H1 (cell line): ENCODE results near the gene IGSF1. TPM values are rescaled to one million over a fixed set of nuclear protein-coding genes. Genes with fewer than 3 reads are reported as not detected.
A peak's percentile ranks its signal among the peaks of the same experiment; 100 is the strongest.

ENCODE experiments used
- CTCF ChIA-PET: fragments of 300-600 bp; sonication (Branson Sonifier 250); formaldehyde crosslinking; loops from one replicate; lab custom pipeline; 2021; ENCODE audit not compliant: partially characterized antibody; lab: Charles Lee
- POLR2A ChIA-PET: fragments of 300-600 bp; sonication (Branson Sonifier 250); formaldehyde crosslinking; loops from one replicate; lab custom pipeline; 2021; ENCODE audit warnings: inconsistent platforms; ENCODE audit not compliant: partially characterized antibody; lab: Charles Lee
- DNase-seq, 2 experiments: peaks; one replicate each; pipeline versions ENCODE4 v3.0.0 to v3.0.0-alpha.2; 2010 to 2022; ENCODE audit warnings: low spot score in 2 of 2, low read depth in 1 of 2, mixed read lengths in 1 of 2
- FAIRE-seq: peaks from 2 replicates; lab custom pipeline; 2011; peaks lifted over from hg19 to GRCh38; lab: Jason Lieb, UNC
- H2AFZ ChIP-seq: 2 replicates; pipeline ENCODE4 v1.8.1; 2012; ENCODE audit warnings: low read length, inconsistent platforms
- H2AK5ac ChIP-seq: 2 replicates; pipeline ENCODE4 v1.6.1; 2013; ENCODE audit warnings: low read depth, low read length
- H2BK120ac ChIP-seq: replicated peaks from 2 replicates; pipeline ENCODE3; 2013; ENCODE audit warnings: low read depth, low read length, inconsistent platforms
- H2BK12ac ChIP-seq: 2 replicates; pipeline ENCODE4 v1.6.1; 2013; ENCODE audit warnings: low read depth, low read length
- H2BK15ac ChIP-seq: 2 replicates; pipeline ENCODE4 v1.6.1; 2013; ENCODE audit warnings: low read length
- H2BK20ac ChIP-seq: 2 replicates; pipeline ENCODE4 v1.6.1; 2013; ENCODE audit warnings: low read length
- H2BK5ac ChIP-seq: 2 replicates; pipeline ENCODE4 v1.6.1; 2013; ENCODE audit warnings: low read depth, low read length
- H3K14ac ChIP-seq: 2 replicates; pipeline ENCODE4 v1.6.1; 2013; ENCODE audit warnings: inconsistent platforms; ENCODE audit not compliant: insufficient read length
- H3K18ac ChIP-seq: 2 replicates; pipeline ENCODE4 v1.6.1; 2013; ENCODE audit warnings: low read length; ENCODE audit errors: extremely low read depth
- H3K23ac ChIP-seq: 2 replicates; pipeline ENCODE4 v1.6.1; 2013; ENCODE audit warnings: inconsistent platforms; ENCODE audit not compliant: insufficient read length
- H3K23me2 ChIP-seq: 2 replicates; pipeline ENCODE4 v1.6.1; 2013; ENCODE audit warnings: low read depth, low read length
- H3K27ac ChIP-seq: 2 replicates; pipeline ENCODE4 v1.6.1; 2011; ENCODE audit warnings: low read depth, low read length, inconsistent platforms
- H3K27me3 ChIP-seq, 4 experiments: replicated peaks in 1 of 4; 1 replicate in 1 of 4; 2 replicates in 3 of 4; pipeline versions ENCODE4 v1.6.1 to v1.8.1; 2011 to 2013; ENCODE audit warnings: low read length in 3 of 4, mild to moderate bottlenecking in 3 of 4, inconsistent platforms in 2 of 4, mixed read lengths in 2 of 4, moderate library complexity in 1 of 4; ENCODE audit not compliant: control insufficient read depth in 3 of 4, insufficient read depth in 3 of 4; ENCODE audit errors: extremely low read depth in 1 of 4
- H3K36me3 ChIP-seq, 4 experiments: 2 replicates each; pipeline versions ENCODE4 v1.6.1 to v1.8.1; 2011 to 2013; ENCODE audit warnings: mild to moderate bottlenecking in 4 of 4, low read length in 3 of 4, moderate library complexity in 2 of 4, control low read depth in 1 of 4, inconsistent platforms in 1 of 4; ENCODE audit not compliant: insufficient read depth in 4 of 4, control insufficient read depth in 2 of 4
- H3K4ac ChIP-seq: replicated peaks from 2 replicates; pipeline ENCODE3; 2013; ENCODE audit warnings: low read length, low read depth, mixed read lengths, inconsistent platforms; ENCODE audit not compliant: insufficient read length
- H3K4me1 ChIP-seq, 4 experiments: replicated peaks in 1 of 4; 1 replicate in 1 of 4; 2 replicates in 3 of 4; pipeline versions ENCODE4 v1.6.1 to v1.8.1; 2011 to 2013; ENCODE audit warnings: low read length in 3 of 4, inconsistent platforms in 2 of 4, mixed read lengths in 1 of 4; ENCODE audit not compliant: insufficient read depth in 4 of 4, control insufficient read depth in 3 of 4
- H3K4me2 ChIP-seq, 2 experiments: 2 replicates each; pipeline versions ENCODE4 v1.6.1 to v1.8.1; 2011 to 2013; ENCODE audit warnings: low read depth in 2 of 2, low read length in 2 of 2, control low read depth in 1 of 2, inconsistent platforms in 1 of 2, mild to moderate bottlenecking in 1 of 2; ENCODE audit not compliant: insufficient read depth in 1 of 2
- H3K4me3 ChIP-seq, 4 experiments: fragments of 200-600, 300-600 bp in 1 of 4; sonication (generic), shearing (Covaris generic), sonication (Bioruptor Twin) in 1 of 4; 2 replicates each; pipeline versions ENCODE4 v1.5.1 to v1.8.1; 2011 to 2016; ENCODE audit warnings: low read length in 4 of 4, low read depth in 3 of 4, control low read depth in 2 of 4, inconsistent platforms in 2 of 4, mild to moderate bottlenecking in 2 of 4, mixed read lengths in 1 of 4, moderate library complexity in 1 of 4; ENCODE audit not compliant: insufficient read depth in 2 of 4; ENCODE audit errors: extremely low read depth in 1 of 4
- H3K56ac ChIP-seq: replicated peaks from 2 replicates; pipeline ENCODE3; 2013; ENCODE audit warnings: low read depth, mild to moderate bottlenecking, mixed read lengths, low read length, inconsistent platforms; ENCODE audit not compliant: insufficient read length
- H3K79me1 ChIP-seq: 2 replicates; pipeline ENCODE4 v1.6.1; 2013; ENCODE audit warnings: low read depth, low read length, control low read depth
- H3K79me2 ChIP-seq, 2 experiments: 2 replicates each; pipeline versions ENCODE4 v1.6.1 to v1.8.1; 2012 to 2013; ENCODE audit warnings: low read length in 2 of 2, mild to moderate bottlenecking in 2 of 2, inconsistent platforms in 1 of 2; ENCODE audit not compliant: insufficient read depth in 2 of 2, control insufficient read depth in 1 of 2
- H3K9ac ChIP-seq, 4 experiments: replicated peaks in 1 of 4; 1 replicate in 1 of 4; 2 replicates in 3 of 4; pipeline versions ENCODE4 v1.6.1 to v1.8.1; 2011 to 2013; ENCODE audit warnings: low read depth in 3 of 4, low read length in 3 of 4, control low read depth in 2 of 4, mild to moderate bottlenecking in 2 of 4, moderate library complexity in 2 of 4, inconsistent platforms in 1 of 4; ENCODE audit errors: extremely low read depth in 1 of 4
- H3K9me3 ChIP-seq, 2 experiments: 2 replicates each; pipeline versions ENCODE4 v1.6.1 to v1.8.1; 2012 to 2013; ENCODE audit warnings: mild to moderate bottlenecking in 2 of 2, moderate library complexity in 2 of 2, control low read depth in 1 of 2, inconsistent platforms in 1 of 2, low read depth in 1 of 2, low read length in 1 of 2, mixed read lengths in 1 of 2; ENCODE audit not compliant: insufficient read depth in 2 of 2
- H4K20me1 ChIP-seq, 2 experiments: replicated peaks in 1 of 2; 2 replicates each; pipeline versions ENCODE3 to v1.8.1; 2011 to 2013; ENCODE audit warnings: inconsistent platforms in 2 of 2, low read length in 2 of 2, mild to moderate bottlenecking in 1 of 2; ENCODE audit not compliant: insufficient read depth in 2 of 2, control insufficient read depth in 1 of 2
- H4K5ac ChIP-seq: 2 replicates; pipeline ENCODE4 v1.6.1; 2013; ENCODE audit warnings: low read length, low read depth, mixed read lengths, inconsistent platforms; ENCODE audit not compliant: insufficient read length
- H4K8ac ChIP-seq: 2 replicates; pipeline ENCODE4 v1.8.0; 2013; ENCODE audit warnings: mild to moderate bottlenecking, moderate library complexity, low read length, inconsistent platforms; ENCODE audit not compliant: insufficient read depth; ENCODE audit errors: extremely low read depth
- H4K91ac ChIP-seq: replicated peaks from 2 replicates; pipeline ENCODE3; 2013; ENCODE audit warnings: low read length, mixed read lengths, inconsistent platforms; ENCODE audit not compliant: insufficient read length
- GABPA ChIP-seq: IDR thresholded peaks from 2 replicates; pipeline ENCODE4 v1.6.1; 2011; ENCODE audit warnings: mild to moderate bottlenecking, low read length, moderate library complexity, borderline replicate concordance; ENCODE audit not compliant: insufficient read depth
- JUN ChIP-seq: IDR thresholded peaks from 2 replicates; pipeline ENCODE4 v1.6.1; 2011; ENCODE audit warnings: low read depth, mild to moderate bottlenecking, improper control_type of control experiment, low read length
- KDM5A ChIP-seq: fragments of 200-600 bp; IDR thresholded peaks from 2 replicates; pipeline ENCODE4 v1.7.1; 2012; ENCODE audit warnings: mild to moderate bottlenecking, low read length, inconsistent platforms, mixed read lengths
- POU5F1 ChIP-seq: IDR thresholded peaks from 2 replicates; pipeline ENCODE4 v1.6.1; 2011; ENCODE audit warnings: low read depth, mild to moderate bottlenecking, low read length, moderate library complexity
- RNF2 ChIP-seq: fragments of 200-900, 300-1000 bp; sonication (generic); IDR thresholded peaks from 2 replicates; pipeline ENCODE4 v1.7.1; 2016; ENCODE audit warnings: borderline replicate concordance, low read depth, mild to moderate bottlenecking, antibody characterized with exemption, low read length; ENCODE audit not compliant: poor library complexity, severe bottlenecking; ENCODE audit errors: missing control alignments
- SAP30 ChIP-seq: fragments of 300-600 bp; sonication (generic); IDR thresholded peaks from 2 replicates; pipeline ENCODE4 v1.7.1; 2012; ENCODE audit warnings: low read length, moderate library complexity, mild to moderate bottlenecking, inconsistent platforms; ENCODE audit not compliant: insufficient read depth, insufficient replicate concordance
- SP2 ChIP-seq: IDR thresholded peaks from 2 replicates; pipeline ENCODE4 v1.6.1; 2012; ENCODE audit warnings: mild to moderate bottlenecking, low read length, inconsistent platforms
- SRF ChIP-seq: IDR thresholded peaks from 2 replicates; pipeline ENCODE4 v1.6.1; 2011; ENCODE audit warnings: mild to moderate bottlenecking, low read depth, low read length, moderate library complexity
- WGBS, 2 experiments: shearing (Covaris generic) in 1 of 2; methylation state at CpG; one replicate each; pipeline versions ENCODE4 v1.1.6 to v1.1.7; 2013 to 2015; ENCODE audit warnings: low lambda C conversion rate in 2 of 2, mixed read lengths in 2 of 2, inconsistent platforms in 1 of 2, low coverage in 1 of 2, missing lambda C conversion rate in 1 of 2; ENCODE audit not compliant: insufficient replicate concordance in 2 of 2, insufficient coverage in 1 of 2, insufficient read length in 1 of 2; ENCODE audit errors: extremely low coverage in 1 of 2, missing lambda C conversion rate in 1 of 2; 5-methylcytosine and 5-hydroxymethylcytosine counted together
- polyA plus RNA-seq, 7 experiments: library from polyadenylated mRNA; depleted of rRNA in 3 of 7; stranded (reverse) in 5 of 7; unstranded in 2 of 7; fragments of >200 nt in 5 of 7; fragments of 200-250 nt in 2 of 7; gene quantifications; 1 replicate in 5 of 7; 2 replicates in 1 of 7; 4 replicates in 1 of 7; pipeline versions ENCODE4 v1.2.1 to v1.2.3, GENCODE V29; 2011 to 2013; ENCODE audit warnings: missing spikeins in 2 of 7, mixed read lengths in 2 of 7
- total RNA-seq: library from RNA; stranded (reverse); fragmentation: NEBNext Ultra II Directional; extraction: Animal tissue kit (Norgen Biotek cat#: 25700); gene quantifications from 2 replicates; pipeline ENCODE4 v1.2.1, GENCODE V29; 2021

Gene IGSF1
- total and polyA plus RNA-seq, 2 of the 8 experiments (the other 6 are each of a cell fraction or from before 2014, with no cell fraction given) = 23.1 to 39.9 TPM

GRCh38 chrX:131271826-131272225 lies 17.3 kb downstream of the IGSF1 start:
- H3K79me1 ChIP-seq = no peaks in the 10 kb centered on the region
- no peak overlapping the region for H2BK120ac ChIP-seq
- CTCF ChIA-PET = interaction anchor here (1.0 to 1.5 kb wide), 4 partner anchors 8 to 94 kb away, joined by 3 to 5 read pairs (median 3); no protein-coding TSS in a partner anchor
- POLR2A ChIA-PET = interaction anchor here (1.1 to 1.2 kb wide), 2 partner anchors 9 to 20 kb away, joined by 3 to 4 read pairs; no protein-coding TSS in a partner anchor
- H2AFZ ChIP-seq = no peak overlapping the region
- H2BK5ac ChIP-seq = no peak overlapping the region
- no peak overlapping the region for H3K14ac ChIP-seq
- H3K9me3 ChIP-seq = no peaks in the 10 kb centered on the region; a peak in 1 of 4 replicates
- H3K4me3 ChIP-seq = no peak overlapping the region
- peaks cover 0 to 4% (median 0%) of the 10 kb centered on the region in 4 experiments; a peak in 2 of 8 replicates for H3K36me3 ChIP-seq
- no peak overlapping the region for H2BK15ac ChIP-seq
- no peak overlapping the region for H2BK12ac ChIP-seq
- H4K20me1 ChIP-seq = no peaks in the 10 kb centered on the region
- H3K27ac ChIP-seq = no peak overlapping the region
- DNase-seq = no peak
- H3K9ac ChIP-seq = no peak overlapping the region
- no peak overlapping the region for H4K5ac ChIP-seq
- H3K56ac ChIP-seq = no peak overlapping the region
- H3K23me2 ChIP-seq = no peaks in the 10 kb centered on the region
- no peak overlapping the region for H3K23ac ChIP-seq
- H3K4me2 ChIP-seq = no peak overlapping the region
- H3K4me1 ChIP-seq = peaks cover 0 to 3% (median 0%) of the 10 kb centered on the region in 4 experiments; a peak in 1 of 7 replicates
- H2BK20ac ChIP-seq = no peak overlapping the region
- no peak overlapping the region for H2AK5ac ChIP-seq
- no peaks in the 10 kb centered on the region for H3K79me2 ChIP-seq
- H4K91ac ChIP-seq = no peak overlapping the region
- H4K8ac ChIP-seq = no peak overlapping the region
- no peak overlapping the region for H3K18ac ChIP-seq
- peak; percentile 48 for FAIRE-seq
- H3K27me3 ChIP-seq = no peaks in the 10 kb centered on the region
- H3K4ac ChIP-seq = no peak overlapping the region
- TF ChIP-seq SAP30 (no peak), RNF2 (no peak), SP2 (no peak), GABPA (no peak), JUN (no peak), KDM5A (no peak), POU5F1 (no peak), SRF (no peak)
- TF ChIP-seq, all 59 proteins: peak for 0
- WGBS, 2 experiments = 85% methylated on average over 3 of the region's 3 CpGs; no CpG with 5 or more reads in 1 of the 2 experiments
